Neural cell (in vitro differentiated cells): ENCODE measurements around the gene NRCAM. TPM values are rescaled to one million over a fixed set of nuclear protein-coding genes. Genes with fewer than 3 reads are reported as not detected.

Source experiments
- H2AFZ ChIP-seq: fragments of 200-600, 300-800 bp; sonication (generic), shearing (Covaris generic); 2 replicates; pipeline ENCODE4 v1.6.0; 2014; ENCODE audit warnings: low read depth, mild to moderate bottlenecking, antibody characterized with exemption, low read length, moderate library complexity
- H3F3A ChIP-seq: fragments of 200-600 bp; shearing (Covaris generic); 2 replicates; pipeline ENCODE4 v1.6.1; 2016; ENCODE audit warnings: mild to moderate bottlenecking, moderate library complexity, mixed read lengths, antibody characterized with exemption, low read length; ENCODE audit not compliant: insufficient read depth, poor library complexity, severe bottlenecking
- H3K27ac ChIP-seq: fragments of 200-600, 300-800 bp; sonication (generic), shearing (Covaris generic); 2 replicates; pipeline ENCODE4 v1.5.1; 2014; ENCODE audit warnings: mild to moderate bottlenecking, low read length, moderate library complexity
- H3K27me3 ChIP-seq: fragments of 300-800, 200-600 bp; sonication (generic), shearing (Covaris generic); 2 replicates; pipeline ENCODE4 v1.6.0; 2014; ENCODE audit warnings: mild to moderate bottlenecking, low read depth, low read length, moderate library complexity; ENCODE audit not compliant: insufficient read depth
- H3K36me3 ChIP-seq: fragments of 300-800, 200-600 bp; sonication (generic), shearing (Covaris generic); 2 replicates; pipeline ENCODE4 v1.5.1; 2014; ENCODE audit warnings: mild to moderate bottlenecking, antibody characterized with exemption, low read length, moderate library complexity; ENCODE audit not compliant: insufficient read depth
- H3K4me2 ChIP-seq: fragments of 300-800, 200-600 bp; sonication (generic), shearing (Covaris generic); 2 replicates; pipeline ENCODE4 v1.6.0; 2014; ENCODE audit warnings: mild to moderate bottlenecking, low read length
- H3K4me3 ChIP-seq: fragments of 300-800, 200-600 bp; sonication (generic), shearing (Covaris generic); 2 replicates; pipeline ENCODE4 v1.5.1; 2014; ENCODE audit warnings: mild to moderate bottlenecking, low read length, moderate library complexity
- H3K79me2 ChIP-seq: fragments of 200-600 bp; shearing (Covaris generic); replicated peaks from 2 replicates; pipeline ENCODE4 v1.6.0; 2014; ENCODE audit warnings: mild to moderate bottlenecking, low read length, moderate library complexity; ENCODE audit not compliant: insufficient read depth
- H3K9ac ChIP-seq: fragments of 300-800, 200-600 bp; sonication (generic), shearing (Covaris generic); 2 replicates; pipeline ENCODE4 v1.6.1; 2016; ENCODE audit warnings: mild to moderate bottlenecking, low read length, mixed read lengths
- H3K9me2 ChIP-seq: fragments of 200-600 bp; shearing (Covaris generic); 2 replicates; pipeline ENCODE4 v1.6.1; 2016; ENCODE audit warnings: mild to moderate bottlenecking, low read length, mixed read lengths; ENCODE audit not compliant: insufficient read depth
- H3K9me3 ChIP-seq: fragments of 200-600, 300-800 bp; sonication (generic), shearing (Covaris generic); 2 replicates; pipeline ENCODE4 v1.6.1; 2016; ENCODE audit warnings: mild to moderate bottlenecking, mixed run types, low read length, moderate library complexity, mixed read lengths
- H4K20me1 ChIP-seq: fragments of 200-600 bp; shearing (Covaris generic); 2 replicates; pipeline ENCODE4 v1.6.1; 2016; ENCODE audit warnings: mild to moderate bottlenecking, mixed run types; ENCODE audit not compliant: insufficient read depth
- CTCF ChIP-seq: fragments of 450-650 bp; IDR thresholded peaks from 2 replicates; pipeline ENCODE4 v1.5.1; 2014; ENCODE audit warnings: antibody characterized with exemption, mild to moderate bottlenecking, moderate library complexity; ENCODE audit not compliant: poor library complexity, severe bottlenecking
- EZH2 ChIP-seq: fragments of 200-600, 300-800 bp; shearing (Covaris generic), sonication (generic); IDR thresholded peaks from 2 replicates; pipeline ENCODE4 v1.6.1; 2014; ENCODE audit warnings: antibody characterized with exemption, low read length, borderline replicate concordance, mild to moderate bottlenecking; ENCODE audit not compliant: insufficient read depth, poor library complexity, severe bottlenecking
- MXI1 ChIP-seq: fragments of 450-650 bp; conservative IDR thresholded peaks from 2 replicates; pipeline ENCODE4 v1.6.1; 2014; ENCODE audit warnings: antibody characterized with exemption, mild to moderate bottlenecking; ENCODE audit not compliant: poor library complexity, severe bottlenecking
- POLR2AphosphoS5 ChIP-seq: IDR thresholded peaks from 2 replicates; pipeline ENCODE4 v1.6.1; 2012
- RAD21 ChIP-seq: fragments of 450-650 bp; conservative IDR thresholded peaks from 2 replicates; pipeline ENCODE4 v1.6.1; 2014; ENCODE audit warnings: antibody characterized with exemption, mild to moderate bottlenecking, moderate library complexity
- REST ChIP-seq: IDR thresholded peaks from 2 replicates; pipeline ENCODE4 v1.6.1; 2012; ENCODE audit warnings: borderline replicate concordance
- SMC3 ChIP-seq: fragments of 450-650 bp; conservative IDR thresholded peaks from 2 replicates; pipeline ENCODE4 v1.6.1; 2014; ENCODE audit warnings: antibody characterized with exemption, mild to moderate bottlenecking, moderate library complexity; ENCODE audit not compliant: poor library complexity
- TAF1 ChIP-seq: IDR thresholded peaks from 2 replicates; pipeline ENCODE4 v1.6.1; 2012; ENCODE audit warnings: low read depth
- polyA plus RNA-seq: library from polyadenylated mRNA; depleted of rRNA; stranded (reverse); fragments of >200 nt; gene quantifications from 2 replicates; pipeline ENCODE4 v1.2.3, GENCODE V29; 2014

NRCAM gene
- polyA plus RNA-seq, 1 donor from 2014 or later, result 90.9 TPM

GRCh38 chr7:108266491-108266890 is 189.7 kb downstream of the NRCAM start:
- Histone ChIP-seq H3K36me3 (no peaks in the 10 kb centered on the region), H3K27me3 (no peaks in the 10 kb centered on the region), H3K9me3 (no peaks in the 10 kb centered on the region), H3K9ac (no peak overlapping the region), H2AFZ (no peak overlapping the region), H3K4me3 (no peak overlapping the region), H4K20me1 (no peaks in the 10 kb centered on the region), H3K79me2 (no peaks in the 10 kb centered on the region), H3K9me2 (no peaks in the 10 kb centered on the region), H3K4me2 (no peak overlapping the region), H3K27ac (no peak overlapping the region), H3F3A (no peaks in the 10 kb centered on the region)
- TF ChIP-seq SMC3, result no peak
- no peak for TF ChIP-seq RAD21
- no peak for TF ChIP-seq EZH2
- TF ChIP-seq MXI1, result no peak
- TF ChIP-seq TAF1, result no peak
- TF ChIP-seq REST, result no peak
- no peak for TF ChIP-seq POLR2AphosphoS5
- no peak for TF ChIP-seq CTCF

- TF ChIP-seq CTCF, result no peak
- TF ChIP-seq RAD21, result no peak
- no peak for TF ChIP-seq REST
- no peak for TF ChIP-seq EZH2
- no peak for TF ChIP-seq POLR2AphosphoS5
- H3F3A ChIP-seq, result no peaks in the 10 kb centered on the region
- H3K4me3 ChIP-seq, result no peak overlapping the region
- H4K20me1 ChIP-seq, result no peaks in the 10 kb centered on the region
- H3K36me3 ChIP-seq, result no peaks in the 10 kb centered on the region
- H3K79me2 ChIP-seq, result no peaks in the 10 kb centered on the region
- no peak overlapping the region for H3K4me2 ChIP-seq
- H3K9ac ChIP-seq, result no peak overlapping the region
- no peaks in the 10 kb centered on the region for H3K27me3 ChIP-seq
- no peaks in the 10 kb centered on the region for H3K9me2 ChIP-seq
- H2AFZ ChIP-seq, result no peak overlapping the region
- no peak overlapping the region for H3K27ac ChIP-seq
- no peaks in the 10 kb centered on the region for H3K9me3 ChIP-seq
Measured at GRCh38 chr7:108266035-108266434, 190.2 kb downstream of the NRCAM start.
